Stimulated activated CD4-positive, alpha-beta T cell treated with anti-CD3 and anti-CD28 coated beads, Interleukin-15, amount 100 ng/mL, for 24 hours (primary cell): Measurements from ENCODE around the gene MORN5.
"Not testable (repeated sequence)": the region's sequence is repeated elsewhere in the genome, so short reads cannot be mapped to it uniquely, and the experiment has no call there.

Experiments
- DNase-seq: peaks from one replicate; pipeline ENCODE4 v3.0.0-alpha.2; 2020

Gene MORN5

DNA sequence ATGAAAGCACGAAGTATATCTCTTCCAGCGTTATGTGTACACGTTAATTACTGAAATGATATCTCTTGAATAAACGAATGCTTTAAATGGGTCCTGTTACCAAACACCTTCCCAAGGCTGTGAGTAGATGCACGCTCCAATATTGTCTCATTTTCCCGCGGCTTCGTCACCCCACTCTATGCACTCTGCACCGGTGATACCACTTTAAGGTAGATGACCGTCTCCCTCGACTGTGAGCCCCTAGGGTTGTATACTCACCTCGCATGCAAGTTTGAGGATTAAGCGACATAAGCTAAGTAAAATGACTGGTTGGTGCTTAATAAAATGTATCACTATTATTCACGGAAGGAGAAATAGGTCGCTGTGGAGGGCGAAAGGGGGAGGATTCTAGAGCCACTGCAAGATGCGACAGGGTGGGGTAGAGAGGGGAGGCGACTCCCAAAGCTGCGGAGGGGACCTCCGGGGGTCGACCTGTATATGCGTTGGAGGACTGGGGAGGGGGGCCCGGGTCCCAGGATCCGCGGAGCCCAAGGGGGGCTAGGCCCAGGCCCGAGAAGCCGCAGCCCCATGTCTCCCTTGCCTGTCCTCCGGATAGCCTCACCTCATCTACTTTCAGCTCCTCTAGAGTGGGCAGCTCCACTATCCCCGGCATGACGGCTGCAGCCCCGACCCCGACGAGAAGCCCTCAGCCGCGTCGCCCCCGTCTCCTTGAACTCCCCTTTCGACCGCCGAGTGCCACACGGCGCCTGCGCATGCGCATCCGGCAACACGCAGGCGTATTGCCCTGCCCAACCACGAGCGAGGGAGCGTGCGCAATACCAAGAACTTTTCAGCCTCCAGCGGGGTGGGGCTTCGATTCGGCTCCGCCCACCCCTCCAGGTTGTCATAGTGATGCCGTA is at the start of gene MORN5, which contains the start of gene NDUFA8:
TSS of gene MORN5 (plus strand) at position 883 of the 899 bp plus-strand sequence. CDS start 65 bp downstream, outside the sequence.
TSS of gene NDUFA8 (minus strand) at position 754 of the 899 bp plus-strand sequence. CDS start at position 652, 102 bp downstream.
- peak; percentile 97 for DNase-seq

- DNase-seq, result no peak
Measured at GRCh38 chr9:122110100-122110833, 49.4 kb upstream of the MORN5 start.

GRCh38 chr9:122111413-122112085 is 48.2 kb upstream of the MORN5 start:
- DNase-seq, result no peak

GRCh38 chr9:122112238-122112637 is 47.5 kb upstream of the MORN5 start:
- no peak for DNase-seq

DNA sequence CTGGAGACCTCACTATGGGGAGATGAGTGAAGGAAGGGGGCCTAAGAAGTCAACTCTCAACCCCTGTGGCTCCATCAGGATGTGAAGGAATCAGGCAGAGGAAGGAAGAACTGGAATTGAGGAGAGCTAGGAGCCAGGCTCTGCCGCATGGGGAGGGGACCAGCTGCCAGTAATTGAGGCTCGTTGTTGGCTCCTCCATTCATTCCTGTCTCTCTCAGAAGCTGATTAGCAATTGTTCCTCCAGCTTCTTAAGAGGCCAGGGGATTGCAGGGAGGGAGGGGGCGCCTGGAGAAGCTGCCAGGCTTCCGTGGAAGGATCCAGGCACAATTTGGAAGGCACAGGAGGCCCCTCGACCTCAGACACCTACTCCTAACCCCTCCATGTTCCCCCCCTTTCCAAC is 46.1 kb upstream of the MORN5 start:
- no peak for DNase-seq

DNA sequence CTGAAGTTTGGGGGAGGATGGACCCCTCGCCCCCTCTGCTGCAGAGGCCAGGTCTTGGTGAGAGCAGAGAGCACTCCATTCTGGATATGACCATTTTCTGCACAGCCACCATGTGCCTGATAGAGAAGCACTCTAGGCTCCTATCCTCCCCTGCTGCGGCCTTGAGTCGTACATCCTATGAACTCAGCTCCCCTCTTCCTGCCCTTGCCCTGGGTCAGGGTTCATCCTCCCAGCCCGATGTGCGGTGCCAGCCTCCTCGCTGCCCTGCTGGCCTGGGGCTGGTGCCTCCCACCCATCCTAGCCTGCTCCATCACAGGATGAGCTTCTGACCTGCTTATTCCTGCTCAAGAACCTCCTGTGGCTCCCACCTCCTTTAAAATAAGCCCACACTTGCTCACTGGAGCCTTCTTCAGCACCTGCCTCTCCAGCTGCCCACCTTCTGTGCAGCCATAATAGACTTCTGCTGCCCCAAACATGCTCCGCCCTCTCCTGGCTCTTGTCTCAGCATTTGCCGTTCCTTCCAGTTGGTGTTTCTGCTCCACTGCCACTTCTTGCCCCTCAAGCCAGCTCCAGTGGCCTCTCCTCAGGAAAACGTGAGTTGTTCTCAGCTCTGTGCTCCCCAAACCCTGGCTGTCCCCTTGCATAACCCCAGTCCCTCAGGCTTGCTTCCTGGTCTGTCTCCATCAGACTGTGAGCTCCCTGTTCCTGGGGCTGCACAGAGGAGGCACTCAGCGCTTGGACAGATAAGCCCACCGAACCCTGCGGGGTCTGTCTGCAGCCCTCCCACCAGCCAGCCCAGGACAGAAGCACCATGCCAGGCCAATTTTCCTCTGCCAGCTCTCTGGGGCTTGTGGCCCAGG is 44.3 kb upstream of the MORN5 start:
- no peak for DNase-seq

DNA sequence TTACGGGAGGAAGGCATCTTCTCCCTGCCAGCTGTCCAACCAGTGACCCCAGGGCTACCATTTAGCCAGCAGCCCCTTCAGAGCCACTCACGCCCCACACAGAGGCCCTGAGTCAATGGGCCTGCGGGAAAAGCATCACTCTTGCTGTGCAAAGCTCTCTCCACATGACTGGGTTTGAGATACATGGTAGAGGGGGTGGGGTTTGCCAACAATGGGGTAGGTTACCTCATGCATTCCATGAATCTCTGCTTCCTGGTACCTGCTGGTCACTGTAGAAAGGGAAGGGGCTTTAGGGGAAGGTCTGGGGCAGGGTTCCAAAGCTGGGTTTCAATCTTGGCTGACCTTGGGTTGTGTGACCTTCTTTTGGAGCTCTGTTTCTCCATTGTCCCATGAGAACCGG is 43.7 kb upstream of the MORN5 start:
- DNase-seq, result no peak

DNA sequence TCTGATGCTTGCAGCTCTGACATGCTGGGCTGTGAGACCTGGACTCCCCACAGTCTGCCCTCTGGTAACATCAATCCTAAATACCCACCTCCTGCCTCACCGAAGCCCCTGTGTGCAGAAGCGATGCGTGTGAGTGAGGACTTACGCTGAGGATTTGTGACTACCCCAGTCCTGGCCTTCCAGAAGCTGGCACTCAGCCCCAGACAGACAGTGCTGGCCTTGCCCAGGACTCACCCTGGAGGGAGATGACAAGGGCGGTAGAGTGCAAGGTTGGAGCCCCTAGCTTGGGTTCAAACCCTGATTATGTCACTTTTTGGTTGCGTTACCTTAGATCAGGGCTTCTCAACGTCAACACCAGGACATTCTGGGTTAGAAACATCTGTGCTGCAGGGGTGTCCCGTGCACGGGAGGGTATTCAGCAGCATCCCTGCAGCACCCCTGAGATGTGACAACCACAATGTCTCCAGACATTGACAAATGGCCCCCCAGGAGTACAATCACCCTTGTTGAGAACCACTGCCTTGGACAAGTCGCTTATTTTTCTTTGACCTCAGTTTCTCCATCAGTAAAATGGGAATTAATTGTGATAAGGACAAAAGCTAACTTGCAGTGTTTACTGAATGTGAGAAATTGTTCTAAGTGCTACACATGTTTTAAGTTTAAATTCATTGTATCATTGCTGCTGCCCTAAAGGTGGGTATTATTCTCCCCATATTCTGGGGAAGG is 43.1 kb upstream of the MORN5 start:
- DNase-seq, result no peak

GRCh38 chr9:122117241-122117640 is 42.5 kb upstream of the MORN5 start:
- DNase-seq, result not testable (repeated sequence)

DNA sequence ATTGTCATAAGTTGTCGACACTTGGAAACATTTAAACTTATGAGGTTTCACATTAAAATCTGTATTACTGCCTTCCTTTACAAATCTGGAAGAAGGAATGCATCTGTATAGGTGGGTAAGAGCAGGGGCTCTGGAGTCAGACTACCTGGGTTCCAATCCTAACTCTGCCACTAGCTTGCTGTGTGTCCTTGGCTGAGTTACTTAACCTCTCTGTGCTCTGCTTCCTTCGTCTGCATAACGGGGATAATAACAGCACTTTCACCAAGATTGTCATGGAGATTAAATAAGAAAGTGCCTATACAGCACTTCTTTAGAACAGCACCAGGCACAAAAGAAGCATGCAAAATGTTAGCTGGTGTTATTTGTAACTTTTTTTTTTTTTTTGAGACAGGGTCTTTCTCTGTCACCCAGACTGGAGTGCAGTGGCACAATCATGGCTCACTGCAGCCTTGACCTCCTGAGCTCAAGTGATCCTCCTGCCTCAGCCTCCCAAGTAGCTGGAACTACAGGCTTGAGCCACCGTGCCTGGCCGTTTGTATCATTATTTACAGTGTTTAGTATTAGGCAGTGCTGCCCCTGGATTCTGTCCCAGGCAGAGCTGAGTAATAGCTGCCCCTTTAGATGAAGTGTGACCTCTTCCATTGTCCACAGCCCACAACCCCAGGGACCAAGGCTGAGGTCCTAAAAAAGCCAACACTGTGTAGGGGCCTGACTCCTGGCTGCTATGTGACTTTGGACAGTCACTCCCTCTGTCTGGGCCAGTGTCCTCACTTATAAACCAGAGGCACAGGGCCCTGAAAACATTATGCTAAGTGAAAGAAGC is 41.2 kb upstream of the MORN5 start:
- DNase-seq, result no peak

GRCh38 chr9:122119166-122119521 is 40.6 kb upstream of the MORN5 start:
- DNase-seq, result no peak

GRCh38 chr9:122119721-122120120 is 40.0 kb upstream of the MORN5 start:
- DNase-seq, result no peak

DNA sequence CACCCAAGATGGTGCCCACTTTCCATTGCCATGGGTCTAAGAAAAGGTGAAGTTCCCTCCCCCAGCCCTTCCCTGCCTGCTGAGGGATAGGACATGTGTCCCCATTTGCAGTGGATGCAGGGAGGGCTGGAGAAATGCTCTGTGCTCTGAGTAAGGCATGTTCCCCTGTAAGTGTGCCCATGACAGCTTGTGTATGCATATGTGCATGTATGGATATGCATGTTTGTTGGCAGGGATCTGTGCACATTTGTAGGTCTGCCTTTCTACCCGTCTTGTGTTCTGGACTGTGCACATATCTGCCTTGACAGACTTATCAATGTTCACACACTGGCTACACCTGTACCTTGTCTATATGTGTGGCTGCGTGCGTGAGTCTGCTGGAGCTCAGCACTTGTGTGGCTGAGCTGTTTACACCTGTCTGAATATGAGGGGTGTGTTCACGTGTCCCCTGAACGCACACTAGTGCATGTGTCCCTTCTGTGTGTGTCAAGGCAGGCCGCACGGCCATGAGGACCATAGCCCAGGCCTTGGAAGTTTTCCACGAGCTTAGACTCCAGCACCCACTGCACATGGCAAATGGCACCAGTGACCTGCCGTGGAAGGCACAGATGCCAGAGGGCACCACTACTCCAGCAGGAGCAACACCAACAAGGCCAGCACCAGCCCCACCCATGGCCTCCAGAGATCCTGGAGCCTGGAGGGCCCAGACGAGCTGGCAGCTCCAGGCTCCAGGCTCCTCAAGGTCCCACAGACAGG is 39.2 kb upstream of the MORN5 start:
- no peak for DNase-seq

- no peak for DNase-seq
Measured at GRCh38 chr9:122121391-122121790, 38.3 kb upstream of the MORN5 start.

DNA sequence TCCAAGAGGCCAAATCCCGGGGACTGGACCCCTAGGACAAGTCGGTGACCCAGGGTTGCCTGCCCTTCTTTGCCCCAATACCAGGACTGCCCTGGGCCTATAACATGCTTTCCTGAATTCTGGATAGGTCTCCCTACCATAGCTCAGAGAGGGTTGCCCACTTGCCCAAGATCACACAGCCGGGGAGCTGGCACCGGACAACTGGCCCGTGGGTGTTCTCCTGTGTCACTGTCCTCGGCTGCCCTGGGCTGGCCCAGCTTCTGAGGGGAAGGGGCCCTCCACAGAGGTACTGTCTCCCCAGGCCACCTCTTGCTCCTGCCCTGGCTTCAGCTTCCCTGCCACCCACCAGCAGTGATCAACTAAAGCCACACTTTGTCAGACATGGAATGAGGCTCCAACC is 37.8 kb upstream of the MORN5 start:
- no peak for DNase-seq

GRCh38 chr9:122122468-122122867 is 37.2 kb upstream of the MORN5 start:
- no peak for DNase-seq

DNA sequence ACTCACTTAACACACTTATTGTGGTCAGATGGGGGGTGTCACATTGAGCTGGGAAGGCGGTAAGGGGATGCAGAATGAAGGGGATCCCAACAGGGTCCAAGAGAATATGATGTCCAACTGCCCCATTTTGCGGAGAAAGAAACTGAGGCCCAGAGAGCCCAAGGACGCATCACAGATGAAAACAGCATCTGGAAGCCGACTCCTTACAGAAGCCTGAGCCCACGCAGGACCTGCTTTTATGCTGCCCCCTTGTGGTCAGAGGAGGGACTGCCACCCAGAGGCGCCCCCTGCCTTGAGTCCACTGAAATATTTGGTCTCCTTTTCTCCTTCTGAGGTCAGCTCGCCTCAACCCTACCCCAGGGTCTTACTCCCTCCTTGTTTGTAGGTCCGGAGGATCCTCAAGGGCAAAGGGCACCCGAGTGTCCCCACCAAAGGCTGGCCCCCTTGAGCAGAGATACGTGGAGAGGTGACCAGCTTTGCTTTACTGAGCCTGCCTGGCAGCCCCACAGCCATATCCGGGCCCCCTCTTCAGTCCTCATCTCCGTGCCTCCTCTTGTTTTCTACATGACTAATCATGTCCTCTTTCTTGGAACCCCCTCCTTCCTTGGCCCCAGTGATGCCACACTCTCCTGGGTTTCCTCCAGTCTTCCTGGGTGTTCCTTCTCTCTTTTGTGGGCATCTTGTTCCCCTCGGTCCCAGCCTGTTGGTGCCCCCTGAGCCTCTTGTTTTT is 36.6 kb upstream of the MORN5 start:
- peak; percentile 79 for DNase-seq

GRCh38 chr9:122124048-122124447 is 35.7 kb upstream of the MORN5 start:
- no peak for DNase-seq

DNA sequence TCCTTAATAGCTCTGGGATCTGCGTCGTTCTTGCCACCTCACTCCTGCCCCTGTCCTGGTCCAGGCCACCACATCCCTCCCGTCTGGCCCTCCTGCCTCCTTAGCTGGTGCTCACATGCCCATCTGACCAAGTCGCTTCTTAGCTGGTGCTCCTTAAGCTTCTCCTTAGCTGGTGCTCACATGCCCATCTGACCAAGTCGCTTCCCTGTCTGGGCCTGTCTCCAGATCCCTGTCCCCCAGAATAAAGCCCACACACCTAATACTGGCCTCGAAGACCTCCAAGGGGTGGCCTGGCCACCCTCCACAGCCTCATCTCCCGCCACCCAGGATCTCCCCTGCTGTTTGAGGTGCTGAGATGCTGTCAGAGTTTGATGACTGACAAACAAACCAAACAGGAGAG is 35.2 kb upstream of the MORN5 start:
- no peak for DNase-seq
